GM21526 (cell line): ENCODE results near the gene SPATA31C1.
"Not testable (repeated sequence)": the region's sequence is repeated elsewhere in the genome, so short reads cannot be mapped to it uniquely, and the experiment has no call there.

Source experiments
- ATAC-seq: cut with Tn5 transposase; IDR thresholded peaks from one replicate; pipeline ENCODE4 v1.9.1; 2021; ENCODE audit warnings: moderate library complexity; ENCODE audit not compliant: unreplicated experiment, low FRiP score

Gene SPATA31C1

DNA sequence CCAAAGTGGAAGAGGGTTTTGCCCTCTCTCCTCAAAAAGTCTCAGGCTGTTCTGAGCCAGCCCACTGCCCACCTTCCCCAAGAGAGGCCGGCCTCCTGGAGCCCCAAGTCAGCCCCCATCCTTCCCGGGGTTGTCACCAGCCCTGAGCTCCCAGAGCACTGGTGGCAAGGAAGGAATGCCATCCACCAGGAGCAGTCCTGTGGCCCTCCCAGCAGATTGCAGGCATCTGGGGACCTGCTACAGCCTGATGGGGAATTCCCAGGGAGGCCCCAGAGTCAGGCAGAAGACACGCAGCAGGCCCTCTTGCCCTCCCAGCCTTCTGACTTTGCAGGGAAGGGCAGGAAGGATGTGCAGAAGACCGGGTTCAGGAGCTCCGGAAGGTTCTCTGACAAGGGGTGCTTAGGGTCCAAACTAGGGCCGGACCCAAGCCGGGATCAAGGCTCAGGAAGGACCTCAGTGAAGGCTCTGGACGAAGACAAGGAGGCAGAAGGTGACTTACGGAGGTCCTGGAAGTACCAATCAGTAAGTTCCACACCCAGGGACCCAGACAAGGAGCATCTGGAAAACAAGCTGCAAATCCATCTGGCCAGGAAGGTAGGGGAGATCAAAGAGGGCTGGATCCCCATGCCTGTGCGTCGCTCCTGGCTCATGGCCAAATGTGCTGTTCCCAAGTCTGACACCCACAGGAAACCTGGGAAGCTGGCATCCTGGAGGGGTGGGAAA lies 31.4 kb upstream of the SPATA31C1 start:
- ATAC-seq: no peak

DNA sequence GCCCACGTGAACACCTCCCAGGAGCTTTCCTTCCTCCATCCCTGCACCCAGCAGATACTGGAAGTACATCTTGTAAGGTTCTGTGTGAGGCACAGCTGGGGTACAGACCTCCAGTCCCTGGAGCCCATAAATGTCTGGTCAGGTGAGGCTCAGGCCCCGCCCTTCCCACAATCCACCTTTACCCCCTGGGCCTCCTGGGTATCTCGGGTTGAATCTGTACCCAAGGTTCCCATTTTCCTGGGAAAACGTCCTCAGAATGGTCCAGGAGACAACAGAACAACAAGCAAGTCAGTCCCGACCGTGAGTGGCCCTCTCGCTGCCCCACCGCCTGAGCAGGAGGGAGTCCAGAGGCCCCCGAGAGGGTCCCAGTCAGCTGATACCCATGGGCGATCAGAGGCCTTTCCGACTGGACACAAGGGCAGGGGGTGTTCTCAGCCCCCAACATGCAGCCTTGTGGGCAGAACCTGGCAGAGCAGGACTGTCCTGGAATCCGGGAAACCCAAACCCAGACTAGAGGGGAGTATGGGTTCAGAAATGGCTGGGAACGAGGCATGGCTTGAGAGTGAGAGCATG lies 30.7 kb upstream of the SPATA31C1 start:
- ATAC-seq: no peak

DNA sequence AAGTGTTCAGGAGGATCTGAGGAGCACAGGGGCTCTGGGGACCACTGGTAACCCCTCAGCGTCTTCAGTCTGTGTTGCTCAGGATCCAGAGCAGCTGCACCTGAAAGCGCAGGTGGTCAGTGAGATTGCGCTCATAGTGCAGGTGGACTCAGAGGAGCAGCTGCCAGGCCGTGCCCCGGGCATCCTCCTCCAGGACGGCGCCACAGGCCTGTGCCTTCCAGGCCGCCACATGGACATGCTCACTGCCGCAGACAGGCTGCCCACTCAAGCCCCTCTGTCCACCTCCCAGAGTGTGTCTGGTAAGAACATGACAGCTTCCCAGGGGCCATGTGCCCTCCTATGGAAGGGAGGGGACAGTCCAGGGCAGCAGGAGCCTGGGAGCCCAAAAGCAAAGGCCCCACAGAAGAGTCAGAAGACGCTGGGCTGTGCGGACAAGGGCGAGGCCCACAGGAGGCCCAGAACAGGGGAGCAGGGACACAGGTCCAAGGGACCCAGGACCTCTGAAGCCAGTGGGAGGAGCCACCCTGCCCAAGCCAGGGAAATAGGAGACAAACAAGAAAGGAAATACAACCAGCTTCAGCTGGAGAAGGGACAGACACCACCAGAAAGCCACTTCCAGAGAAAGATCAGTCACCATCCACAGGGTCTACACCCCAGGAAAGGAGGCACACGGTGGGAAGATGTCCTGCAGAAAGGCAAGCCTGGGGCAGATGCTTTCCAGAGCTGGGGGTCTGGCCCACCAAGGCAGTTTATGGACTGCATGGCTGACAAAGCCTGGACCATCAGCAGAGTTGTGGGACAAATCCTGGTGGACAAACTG lies 29.9 kb upstream of the SPATA31C1 start:
- ATAC-seq: no peak

DNA sequence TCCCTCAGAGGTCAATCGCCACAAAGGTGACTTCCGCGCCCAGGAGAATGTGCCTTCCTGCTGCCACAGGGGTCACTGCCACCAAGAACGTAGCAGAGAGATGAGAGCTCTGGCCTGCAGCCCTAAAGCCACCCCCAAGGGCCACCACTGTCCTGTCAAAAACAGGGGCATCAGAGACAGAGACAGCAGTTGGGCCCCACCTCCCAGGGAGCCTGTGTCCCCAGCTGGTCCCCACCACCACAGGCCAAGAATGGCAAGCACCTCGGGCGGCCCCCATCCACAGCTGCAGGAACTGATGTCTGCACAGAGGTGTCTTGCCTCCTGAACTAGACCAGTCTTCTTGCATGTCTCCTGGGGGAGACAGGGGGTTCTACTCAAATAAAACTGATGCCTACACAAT lies 29.3 kb upstream of the SPATA31C1 start:
- ATAC-seq: no peak

DNA sequence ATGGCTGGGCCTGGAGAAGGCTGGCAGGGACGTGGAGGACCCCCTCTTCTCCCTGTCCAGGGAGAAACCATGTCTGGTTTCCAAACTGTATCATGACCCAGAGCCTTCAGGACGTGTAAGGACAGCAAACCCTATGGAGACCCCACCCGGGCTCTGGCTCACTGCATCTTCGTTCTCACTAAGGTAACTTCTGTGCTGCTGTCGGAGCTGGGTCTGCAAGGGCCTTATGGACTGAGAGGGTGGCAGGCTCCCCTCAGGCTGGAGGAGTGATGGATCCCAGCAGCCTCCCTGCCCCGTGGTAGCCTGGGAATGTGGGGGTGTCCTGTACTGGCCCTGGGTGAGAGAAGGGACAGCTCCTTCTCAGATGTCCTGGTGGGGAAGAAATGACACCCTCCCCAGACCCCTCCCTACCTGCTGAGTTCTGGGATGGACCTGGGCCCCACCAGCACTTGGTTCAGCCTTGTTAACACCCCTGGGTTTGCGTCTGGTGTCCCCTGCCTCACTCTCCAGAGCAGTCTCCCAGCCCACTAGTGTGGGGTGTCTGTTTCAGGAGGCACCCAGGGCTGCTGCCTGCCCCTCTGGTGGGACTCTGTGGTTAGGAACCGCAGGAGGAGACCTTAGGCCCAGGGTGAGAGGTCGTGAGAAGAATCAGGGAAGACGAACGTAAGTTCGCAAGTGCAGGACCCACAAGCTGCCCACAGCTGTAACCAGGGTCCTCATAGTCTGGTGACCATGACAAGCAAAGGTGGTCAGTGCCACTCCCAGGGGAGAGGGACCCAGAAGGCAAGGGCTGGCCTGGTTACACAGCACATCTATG lies 28.5 kb upstream of the SPATA31C1 start:
- no peak for ATAC-seq

DNA sequence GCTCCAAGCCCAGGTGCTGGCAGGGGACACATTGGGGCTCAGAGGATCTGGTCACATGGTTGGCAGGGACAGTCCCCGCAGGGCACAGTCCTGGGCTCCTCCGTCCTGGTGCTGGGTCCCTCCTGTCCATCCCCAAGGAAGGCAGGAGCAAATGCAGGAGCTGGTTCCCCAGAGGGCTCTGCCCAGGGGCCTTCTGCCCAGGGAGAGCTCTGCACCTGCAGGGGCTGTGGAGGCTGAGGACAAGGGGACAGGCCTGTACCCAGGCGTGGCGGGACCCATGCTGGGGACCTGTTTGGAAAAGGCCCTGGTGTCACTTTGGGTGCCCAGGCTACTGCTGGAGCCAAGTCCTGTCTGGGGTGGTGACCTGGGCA lies 27.9 kb upstream of the SPATA31C1 start:
- ATAC-seq: no peak

DNA sequence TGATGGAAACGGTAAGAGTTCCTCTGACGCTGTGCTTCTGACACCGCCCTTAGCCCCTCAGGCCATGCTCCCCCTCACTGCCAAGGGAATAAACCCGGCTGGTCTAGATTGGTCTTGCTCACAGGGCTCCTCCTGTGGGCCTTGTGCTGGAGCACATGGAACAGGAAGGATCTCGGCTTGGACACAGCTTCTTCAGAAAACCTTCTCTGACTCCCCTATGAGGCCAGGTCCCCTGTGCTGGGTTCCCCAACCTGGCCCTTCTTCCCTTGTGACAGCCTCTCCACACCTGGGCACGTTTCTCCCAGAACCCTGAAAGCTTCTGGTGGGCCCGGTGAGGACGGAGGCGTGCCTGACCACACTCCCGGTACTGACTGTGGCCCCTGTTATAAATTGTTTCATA lies 26.9 kb upstream of the SPATA31C1 start:
- no peak for ATAC-seq

DNA sequence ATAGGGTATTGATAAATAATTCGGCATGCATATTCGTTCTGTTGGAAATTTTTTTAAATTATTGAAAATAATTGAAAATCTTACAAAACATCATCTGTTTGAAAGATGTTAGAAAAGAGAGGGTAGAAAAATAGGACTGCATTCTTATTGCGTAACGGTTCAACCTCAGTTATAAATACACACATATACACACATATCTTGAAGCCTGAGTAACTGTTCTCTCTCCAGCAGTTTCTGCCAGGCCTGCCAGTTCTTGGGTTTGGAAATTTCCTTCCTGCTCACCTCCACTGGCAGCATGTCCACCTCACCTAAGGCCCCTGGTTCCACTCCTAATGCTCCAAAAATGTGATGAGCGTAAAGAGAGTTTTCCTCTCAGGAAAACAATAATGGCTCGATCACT lies 26.0 kb upstream of the SPATA31C1 start:
- ATAC-seq: no peak

DNA sequence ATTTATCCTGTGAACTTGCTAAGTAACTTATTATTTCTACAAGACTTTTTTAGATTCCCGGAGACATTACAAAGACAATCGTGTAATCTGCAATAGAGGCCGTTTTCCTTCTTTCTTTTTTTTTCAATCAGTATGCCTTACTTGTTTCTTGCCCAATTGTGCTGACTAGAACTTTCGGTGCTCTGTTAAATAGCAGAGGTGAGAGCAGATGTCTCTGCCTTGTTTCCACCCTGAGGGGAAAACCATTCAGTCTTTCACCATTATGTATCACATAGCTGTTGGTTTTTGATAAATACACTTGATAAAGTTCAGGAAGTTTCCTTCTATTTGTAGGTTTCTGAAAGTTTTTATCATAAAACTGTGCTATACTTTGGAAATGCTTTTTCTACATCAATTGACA lies 24.8 kb upstream of the SPATA31C1 start:
- ATAC-seq: no peak

DNA sequence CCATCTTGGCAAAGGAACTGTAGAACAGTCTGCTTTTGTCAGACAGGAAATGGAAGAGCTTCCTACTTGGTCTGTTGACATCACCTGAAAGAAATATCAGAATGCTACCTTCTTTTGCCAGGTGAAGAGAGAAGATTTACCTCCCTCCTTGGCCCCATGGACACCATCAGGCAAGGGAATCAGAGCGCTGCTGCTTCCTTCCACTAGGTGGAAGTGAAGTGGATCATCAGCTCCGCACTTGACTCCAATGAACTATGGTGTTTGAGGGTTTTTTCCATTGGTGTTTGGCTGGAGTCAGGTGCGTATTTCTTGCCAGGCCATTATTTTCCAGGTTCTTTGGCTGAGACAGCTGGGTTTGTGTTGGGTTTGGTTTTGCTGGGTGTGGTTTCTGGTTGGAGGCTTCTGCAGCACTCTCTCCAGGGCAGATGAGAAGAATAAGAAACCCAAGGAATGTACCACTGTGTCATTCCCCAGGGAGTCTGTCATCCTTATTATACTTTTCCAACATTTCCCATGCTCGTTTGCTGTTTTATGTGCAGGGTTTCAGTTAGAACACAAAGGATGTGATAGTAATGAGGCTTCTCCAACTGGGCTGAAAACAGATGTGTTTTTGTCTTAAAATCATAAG lies 22.6 kb upstream of the SPATA31C1 start:
- ATAC-seq: no peak

DNA sequence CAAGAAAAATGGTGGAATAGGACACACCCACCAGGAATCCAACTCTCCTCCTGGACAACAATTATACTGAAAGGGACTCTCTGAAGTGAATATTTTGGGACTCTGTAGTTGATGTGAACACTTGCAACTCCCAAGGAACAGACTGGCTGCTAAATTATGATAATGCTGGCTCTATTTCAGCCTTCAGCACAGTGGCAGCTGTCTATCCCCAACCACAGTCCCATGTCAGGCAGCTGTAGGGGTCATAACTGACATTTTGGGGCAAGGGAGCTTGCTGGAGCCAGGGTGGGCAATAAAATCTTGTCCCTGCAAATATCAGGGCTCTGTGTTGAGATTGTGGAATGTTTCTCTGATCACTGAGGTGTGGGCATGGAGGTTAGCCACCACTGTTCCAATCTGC lies 20.9 kb upstream of the SPATA31C1 start:
- ATAC-seq: no peak

DNA sequence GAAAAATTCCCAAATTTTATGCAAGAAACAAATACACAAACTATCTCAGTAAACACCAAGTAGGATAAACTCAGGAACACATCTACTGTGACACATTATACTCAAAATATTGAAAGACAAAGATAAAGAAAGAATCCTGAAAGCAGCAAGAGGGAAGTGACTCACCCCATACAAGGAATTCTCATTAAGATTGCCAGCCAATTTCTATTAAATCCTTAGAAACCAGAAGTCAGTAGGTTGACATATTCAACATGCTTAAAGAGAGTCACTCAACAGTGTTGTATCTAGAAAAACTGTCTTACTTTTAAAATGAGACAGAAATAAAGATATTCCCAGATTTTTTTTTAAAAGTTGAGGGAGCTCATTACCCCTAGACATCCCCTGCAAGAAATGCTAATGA lies 19.6 kb upstream of the SPATA31C1 start:
- no peak for ATAC-seq

DNA sequence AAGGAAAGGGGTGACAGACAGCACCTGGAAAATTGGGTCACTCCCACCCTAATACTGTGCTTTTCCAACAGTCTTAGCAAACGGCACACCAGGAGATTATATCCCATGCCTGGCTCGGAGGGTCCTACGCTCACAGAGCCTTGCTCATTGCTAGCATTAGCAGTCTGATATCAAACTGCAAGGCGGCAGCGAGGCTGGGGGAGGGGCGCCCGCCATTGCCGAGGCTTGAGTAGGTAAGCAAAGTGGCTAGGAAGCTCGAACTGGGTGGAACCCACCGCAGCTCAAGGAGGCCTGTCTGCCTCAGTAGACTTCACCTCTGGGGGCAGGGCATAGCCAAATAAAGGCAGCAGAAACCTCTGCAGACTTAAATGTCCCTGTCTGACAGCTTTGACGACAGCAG lies 15.4 kb upstream of the SPATA31C1 start:
- ATAC-seq: not testable (repeated sequence)

DNA sequence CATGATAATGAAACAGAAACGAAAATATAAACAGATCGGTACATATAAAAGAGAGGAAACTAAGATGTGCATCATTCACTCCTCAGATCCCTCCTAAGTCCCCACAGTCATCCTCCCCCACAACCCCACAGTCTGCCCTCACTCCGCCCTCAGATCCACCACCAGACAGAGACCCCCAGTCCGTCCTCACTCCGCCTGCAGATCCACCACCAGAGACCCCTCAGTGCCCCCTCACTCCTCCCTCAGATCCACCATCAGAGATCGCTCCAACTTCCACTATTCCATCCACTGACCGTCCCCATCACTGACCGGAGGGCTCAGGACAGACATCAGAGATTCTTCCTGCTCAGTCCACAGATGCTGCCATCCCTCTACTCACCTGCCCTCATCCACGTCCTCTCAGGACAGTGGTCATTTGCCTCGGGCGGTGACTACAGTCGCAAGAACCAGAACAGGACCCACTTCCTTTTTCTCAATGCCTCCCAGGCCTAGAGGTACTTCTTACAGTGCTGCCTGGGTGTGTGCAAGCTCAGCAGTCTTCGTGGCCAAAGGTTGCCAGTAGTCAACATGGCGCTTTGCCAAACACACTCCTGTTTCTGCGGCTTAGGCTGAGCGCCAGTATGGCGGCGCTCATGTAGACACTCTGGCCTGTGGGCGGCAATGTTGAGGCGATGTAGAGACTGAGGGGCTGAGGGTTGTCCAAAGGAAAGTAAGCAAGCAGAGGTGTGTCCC lies 8.3 kb upstream of the SPATA31C1 start:
- no peak for ATAC-seq

DNA sequence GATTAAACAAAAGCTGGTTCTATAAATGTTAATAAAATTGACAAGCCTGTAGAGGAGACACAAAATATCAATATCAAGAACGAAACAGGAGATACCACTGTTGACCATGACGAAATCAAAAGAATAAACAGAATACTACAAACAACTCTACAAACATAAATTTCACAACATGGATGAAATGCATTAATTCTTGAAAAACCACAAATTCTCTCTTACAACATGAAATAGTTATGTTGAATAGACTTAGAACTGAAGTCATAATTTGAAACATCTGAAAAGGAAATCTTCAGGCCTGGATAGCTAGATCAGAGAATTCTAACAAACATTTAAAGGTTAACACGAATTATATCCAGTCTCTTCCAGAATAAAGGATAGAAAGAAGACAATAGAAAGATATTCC lies 6.9 kb upstream of the SPATA31C1 start:
- ATAC-seq: no peak

DNA sequence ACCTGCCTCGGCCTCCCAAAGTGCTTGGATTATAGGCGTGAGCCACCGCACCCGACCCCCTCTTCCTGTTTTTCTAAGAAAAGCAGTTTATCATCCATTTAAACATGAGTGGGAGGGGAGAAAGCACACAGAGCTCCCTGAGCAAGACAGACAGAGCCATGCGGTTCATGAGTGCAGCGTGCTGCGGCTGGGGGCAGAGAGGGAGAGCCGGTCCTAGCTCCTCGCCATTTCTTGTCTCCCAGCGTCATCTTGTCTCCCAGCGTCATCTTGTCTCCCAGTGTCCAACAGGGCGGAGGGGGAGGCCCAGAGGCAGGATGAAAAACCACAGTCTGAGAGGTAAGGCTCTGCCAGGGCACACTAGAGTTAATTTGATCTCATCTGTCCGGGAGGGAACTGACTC lies 1.3 kb downstream of the SPATA31C1 start:
- not testable (repeated sequence) for ATAC-seq

DNA sequence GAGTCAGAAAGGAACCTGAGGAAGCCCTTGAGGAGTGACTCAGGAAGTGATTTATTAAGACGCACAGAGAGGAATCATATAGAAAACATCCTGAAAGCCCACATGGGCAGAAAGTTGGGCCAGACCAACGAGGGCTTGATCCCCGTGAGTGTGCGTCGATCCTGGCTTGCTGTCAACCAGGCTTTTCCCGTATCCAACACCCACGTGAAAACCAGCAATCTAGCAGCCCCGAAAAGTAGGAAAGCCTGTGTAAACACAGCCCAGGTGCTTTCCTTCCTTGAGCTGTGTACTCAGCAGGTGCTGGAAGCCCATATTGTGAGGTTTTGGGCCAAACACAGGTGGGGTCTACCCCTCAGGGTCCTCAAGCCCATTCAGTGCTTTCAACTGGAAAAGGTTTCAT lies 3.8 kb downstream of the SPATA31C1 start:
- ATAC-seq: not testable (repeated sequence)

DNA sequence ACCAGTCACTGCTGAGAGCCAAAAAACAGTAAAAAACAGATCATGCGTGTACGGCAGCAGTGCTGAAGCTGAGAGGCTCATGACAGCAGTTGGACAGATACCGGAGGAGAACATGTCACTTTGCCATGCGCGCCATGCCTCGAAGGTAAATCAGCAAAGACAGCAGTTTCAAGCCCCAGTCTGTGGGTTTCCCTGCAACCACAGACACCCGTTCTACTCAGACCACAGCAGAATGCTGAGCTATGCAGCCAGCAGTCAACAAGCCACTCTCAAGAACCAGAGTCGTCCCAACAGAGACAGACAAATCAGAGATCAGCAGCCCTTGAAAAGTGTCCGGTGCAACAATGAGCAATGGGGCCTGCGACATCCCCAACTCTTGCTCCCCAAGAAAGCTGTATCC lies 5.2 kb downstream of the SPATA31C1 start:
- ATAC-seq: not testable (repeated sequence)

DNA sequence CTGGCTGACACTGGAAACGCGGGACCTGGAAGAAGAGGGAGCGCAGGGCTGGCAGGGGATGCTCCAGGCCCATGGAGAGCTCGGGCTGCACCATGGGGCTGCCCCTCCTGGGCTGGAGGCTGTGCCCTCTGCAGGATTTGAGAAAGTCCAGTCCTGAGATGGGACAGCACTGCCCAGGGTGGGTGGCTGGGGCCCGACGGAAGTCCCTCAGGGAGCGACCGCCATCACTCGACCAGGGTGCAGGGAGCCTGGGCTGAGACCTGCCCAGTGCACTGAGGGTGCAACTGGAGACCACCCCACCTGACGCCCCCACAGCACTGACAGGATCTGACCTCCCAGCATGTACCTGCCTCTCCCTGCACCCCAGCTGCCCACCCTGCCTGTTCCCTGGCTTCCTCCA lies 7.1 kb downstream of the SPATA31C1 start:
- not testable (repeated sequence) for ATAC-seq

DNA sequence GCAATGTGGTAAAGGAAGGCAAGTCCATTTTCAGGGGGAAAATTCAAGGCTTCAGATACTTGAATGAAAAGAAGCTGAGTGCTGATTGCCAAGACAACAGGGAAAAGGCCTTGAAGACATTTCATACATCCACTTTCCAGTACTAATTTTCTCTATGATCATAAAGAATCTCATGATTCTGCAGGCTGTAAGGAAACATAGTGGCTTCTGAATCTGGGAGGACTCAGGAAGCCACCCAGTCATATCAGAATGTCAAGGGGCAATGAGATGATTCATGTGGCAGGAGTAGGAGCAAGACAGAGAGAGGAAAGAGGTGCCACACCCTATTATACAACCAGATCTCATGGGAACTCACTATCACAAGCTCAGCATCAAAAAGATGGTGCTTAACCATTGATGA lies 11.4 kb downstream of the SPATA31C1 start:
- not testable (repeated sequence) for ATAC-seq
